GM19240 (cell line): ENCODE results near the gene HAPSTR1.

ENCODE experiments used
- DNase-seq: peaks from one replicate; pipeline ENCODE4 v3.0.0; 2011; ENCODE audit warnings: low spot score; ENCODE audit not compliant: insufficient read length

HAPSTR1 gene

GRCh38 chr16:9096416-9096952, 5.0 kb downstream of the HAPSTR1 start:
- DNase-seq, result no peak

- DNase-seq, result no peak
Measured at GRCh38 chr16:9097266-9098219, 6.1 kb downstream of the HAPSTR1 start.

- DNase-seq, result no peak
Measured at GRCh38 chr16:9098377-9099090, 7.1 kb downstream of the HAPSTR1 start.

- no peak for DNase-seq
Measured at GRCh38 chr16:9099131-9099625, 7.7 kb downstream of the HAPSTR1 start.

GRCh38 chr16:9102379-9102778, 10.9 kb downstream of the HAPSTR1 start:
- DNase-seq, result no peak

- no peak for DNase-seq
Measured at GRCh38 chr16:9102943-9103342, 11.5 kb downstream of the HAPSTR1 start.

- no peak for DNase-seq
Measured at GRCh38 chr16:9103546-9103945, 12.1 kb downstream of the HAPSTR1 start.

- no peak for DNase-seq
Measured at GRCh38 chr16:9105189-9105588, 13.7 kb downstream of the HAPSTR1 start.

- no peak for DNase-seq
Measured at GRCh38 chr16:9107025-9107970, 15.9 kb downstream of the HAPSTR1 start.

- no peak for DNase-seq
Measured at GRCh38 chr16:9109255-9109654, 17.8 kb downstream of the HAPSTR1 start.

- DNase-seq, result no peak
Measured at GRCh38 chr16:9112166-9112843, 20.9 kb downstream of the HAPSTR1 start.

GRCh38 chr16:9112844-9113186, 21.4 kb downstream of the HAPSTR1 start:
- no peak for DNase-seq

- no peak for DNase-seq
Measured at GRCh38 chr16:9113707-9114106, 22.3 kb downstream of the HAPSTR1 start.

GRCh38 chr16:9114112-9114511, 22.7 kb downstream of the HAPSTR1 start:
- no peak for DNase-seq

GRCh38 chr16:9114842-9115241, 23.4 kb downstream of the HAPSTR1 start:
- DNase-seq, result no peak

GRCh38 chr16:9115277-9115676, 23.8 kb downstream of the HAPSTR1 start:
- DNase-seq, result no peak

GRCh38 chr16:9116141-9116540, 24.7 kb downstream of the HAPSTR1 start:
- no peak for DNase-seq

- DNase-seq, result no peak
Measured at GRCh38 chr16:9118170-9118569, 26.7 kb downstream of the HAPSTR1 start.

GRCh38 chr16:9119795-9120194, 28.4 kb downstream of the HAPSTR1 start:
- DNase-seq, result no peak

GRCh38 chr16:9122342-9122741, 30.9 kb downstream of the HAPSTR1 start:
- no peak for DNase-seq
